ENCODE results near the gene C10orf95.

DNA sequence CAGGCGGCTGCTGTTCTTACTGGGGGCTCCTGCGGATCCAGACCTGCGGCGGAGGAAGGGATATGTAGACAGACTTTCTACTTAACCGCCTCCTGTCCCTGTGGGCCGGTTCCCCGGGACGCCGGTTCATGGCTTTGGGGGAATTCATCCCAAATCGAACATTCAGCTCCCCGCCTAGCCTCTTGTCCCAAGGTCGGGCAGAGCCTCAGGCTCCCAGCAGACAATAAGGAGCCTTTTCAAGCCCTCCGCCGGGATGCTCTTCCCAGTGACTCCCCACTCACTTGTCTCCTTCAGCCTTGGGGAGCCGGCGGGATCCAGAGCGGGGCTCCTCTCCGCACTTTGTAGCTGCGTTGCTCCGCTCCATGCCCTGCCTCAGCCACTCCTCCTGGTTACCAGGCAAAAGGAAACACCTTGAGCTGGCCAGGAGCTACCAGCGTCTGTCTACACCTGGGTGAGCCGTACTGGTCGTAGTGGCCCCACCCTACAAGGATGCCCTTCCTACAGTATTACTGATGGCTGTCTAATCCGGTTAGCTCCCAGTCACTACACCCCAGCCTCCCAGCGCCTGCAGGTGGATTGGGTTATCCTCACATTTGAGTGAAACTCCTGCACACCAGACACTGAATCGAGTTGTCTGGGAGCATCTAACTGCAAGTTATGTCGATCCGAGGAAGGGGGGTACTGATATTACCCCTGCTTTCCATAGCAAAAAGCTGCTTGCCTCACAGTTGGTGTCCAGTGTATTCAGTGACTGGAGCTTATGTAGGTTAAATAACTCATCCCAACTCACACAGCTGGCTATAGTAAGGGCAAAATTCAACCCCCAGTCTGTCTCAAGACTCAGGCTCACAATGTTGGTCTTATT lies at the start of gene C10orf95:
- TF ChIP-seq CTCF (conservative IDR thresholded peaks at IDR 0.05; ENCODE audit: low read length), result no peak
- no peak for TF ChIP-seq EZH2phosphoT487 (IDR thresholded peaks at IDR 0.05; ENCODE audit: borderline replicate concordance)
